GM18502 (cell line): Measurements from ENCODE around the gene WAPL.

ENCODE experiments used
- ATAC-seq: cut with Tn5 transposase; IDR thresholded peaks from one replicate; pipeline ENCODE4 v1.9.1; 2021; ENCODE audit warnings: mild to moderate bottlenecking; ENCODE audit not compliant: unreplicated experiment, poor library complexity

Gene WAPL

GRCh38 chr10:86415116-86415515 lies 106.5 kb downstream of the WAPL start:
- no peak for ATAC-seq

- peak; percentile 79 for ATAC-seq
Observed at GRCh38 chr10:86413046-86413728, 108.4 kb downstream of the WAPL start.

GRCh38 chr10:86411852-86412560 lies 109.6 kb downstream of the WAPL start:
- ATAC-seq, result no peak

- peak; percentile 57 for ATAC-seq
Observed at GRCh38 chr10:86411281-86411841, 110.2 kb downstream of the WAPL start.

GRCh38 chr10:86410542-86411124 lies 111.0 kb downstream of the WAPL start:
- ATAC-seq, result no peak

- no peak for ATAC-seq
Observed at GRCh38 chr10:86409183-86409582, 112.4 kb downstream of the WAPL start.

- no peak for ATAC-seq
Observed at GRCh38 chr10:86403183-86403797, 118.3 kb downstream of the WAPL start.

GRCh38 chr10:86402283-86402941 lies 119.2 kb downstream of the WAPL start:
- no peak for ATAC-seq

GRCh38 chr10:86401588-86402282 lies 119.9 kb downstream of the WAPL start:
- ATAC-seq, result no peak

- peak; percentile 43 for ATAC-seq
Observed at GRCh38 chr10:86400705-86401587, 120.6 kb downstream of the WAPL start.

GRCh38 chr10:86399879-86400704 lies 121.5 kb downstream of the WAPL start:
- peak; percentile 92 for ATAC-seq

GRCh38 chr10:86399514-86399878 lies 122.1 kb downstream of the WAPL start:
- ATAC-seq, result no peak

GRCh38 chr10:86397120-86397519 lies 124.5 kb downstream of the WAPL start:
- no peak for ATAC-seq

- ATAC-seq, result no peak
Observed at GRCh38 chr10:86393862-86394455, 127.6 kb downstream of the WAPL start.

- no peak for ATAC-seq
Observed at GRCh38 chr10:86393362-86393761, 128.2 kb downstream of the WAPL start.

GRCh38 chr10:86392723-86393094 lies 128.9 kb downstream of the WAPL start:
- peak; percentile 34 for ATAC-seq

- no peak for ATAC-seq
Observed at GRCh38 chr10:86391986-86392722, 129.4 kb downstream of the WAPL start.
